ENCODE results near the gene RUFY1.
"Not testable (repeated sequence)": the region's sequence is repeated elsewhere in the genome, so short reads cannot be mapped to it uniquely, and the experiment has no call there.

The RUFY1 gene

GRCh38 chr5:179623906-179624741 lies 73.8 kb downstream of the RUFY1 start:
- peak; percentile 33 for DNase-seq

GRCh38 chr5:179624841-179625271 lies 74.5 kb downstream of the RUFY1 start:
- no peak for DNase-seq

- not testable (repeated sequence) for DNase-seq
Measured at GRCh38 chr5:179633501-179634369, 83.4 kb downstream of the RUFY1 start.

- DNase-seq, result not testable (repeated sequence)
Measured at GRCh38 chr5:179634370-179635172, 84.2 kb downstream of the RUFY1 start.

GRCh38 chr5:179639296-179639695 lies 88.9 kb downstream of the RUFY1 start:
- not testable (repeated sequence) for DNase-seq

- DNase-seq, result not testable (repeated sequence)
Measured at GRCh38 chr5:179641745-179642144, 91.4 kb downstream of the RUFY1 start.

- DNase-seq, result not testable (repeated sequence)
Measured at GRCh38 chr5:179642626-179643025, 92.3 kb downstream of the RUFY1 start.

- DNase-seq, result not testable (repeated sequence)
Measured at GRCh38 chr5:179643141-179643920, 93.0 kb downstream of the RUFY1 start.

- DNase-seq, result not testable (repeated sequence)
Measured at GRCh38 chr5:179644766-179645165, 94.4 kb downstream of the RUFY1 start.

GRCh38 chr5:179648410-179648809 lies 98.1 kb downstream of the RUFY1 start:
- DNase-seq, result no peak

- not testable (repeated sequence) for DNase-seq
Measured at GRCh38 chr5:179649166-179649703, 98.9 kb downstream of the RUFY1 start.

GRCh38 chr5:179650245-179650644 lies 99.9 kb downstream of the RUFY1 start:
- not testable (repeated sequence) for DNase-seq

GRCh38 chr5:179653135-179653534 lies 102.8 kb downstream of the RUFY1 start:
- DNase-seq, result not testable (repeated sequence)

GRCh38 chr5:179657302-179658178 lies 107.2 kb downstream of the RUFY1 start:
- not testable (repeated sequence) for DNase-seq

- DNase-seq, result not testable (repeated sequence)
Measured at GRCh38 chr5:179658179-179658856, 108.0 kb downstream of the RUFY1 start.
